HEK293T (cell line): Measurements from ENCODE around the gene AGAP1.

Experiments
- FOXM1 ChIP-seq: fragments of 450-650 bp; IDR thresholded peaks from 2 replicates; pipeline ENCODE4 v1.6.1; 2017; ENCODE audit warnings: mild to moderate bottlenecking, borderline replicate concordance
- SP1 ChIP-seq: fragments of 450-650 bp; IDR thresholded peaks from 2 replicates; pipeline ENCODE4 v1.6.1; 2017
- ZNF384 ChIP-seq: fragments of 450-650 bp; IDR thresholded peaks from 2 replicates; pipeline ENCODE4 v1.6.1; 2016

GRCh38 chr2:235914756-235915155 is 420.9 kb downstream of the AGAP1 start:
- TF ChIP-seq FOXM1 = no peak
- TF ChIP-seq SP1 = no peak
- TF ChIP-seq ZNF384 = no peak
